CD4-positive, alpha-beta T cell (primary cell): Measurements from ENCODE around the gene ASB10. TPM values are rescaled to one million over a fixed set of nuclear protein-coding genes. Genes with fewer than 3 reads are reported as not detected.

Experiments
- ATAC-seq: fragments of 200-7000 bp; cut with Tn5 transposase; one replicate; pipeline ENCODE4 v1.10.0; 2022; ENCODE audit warnings: mild to moderate bottlenecking; ENCODE audit not compliant: poor library complexity
- CTCF ChIA-PET: fragments of 350-600 bp; sonication (Branson Sonifier 250); formaldehyde crosslinking; loops from one replicate; lab custom pipeline; 2021; ENCODE audit warnings: antibody characterized with exemption, inconsistent platforms; lab: Charles Lee
- POLR2A ChIA-PET: fragments of 350-600 bp; sonication (Branson Sonifier 250); formaldehyde crosslinking; loops from one replicate; lab custom pipeline; 2021; ENCODE audit warnings: antibody characterized with exemption, inconsistent platforms; lab: Charles Lee
- DNase-seq, 14 experiments: peaks; one replicate each; pipeline ENCODE4 v3.0.0-alpha.2; 2013 to 2020; ENCODE audit warnings: mixed read lengths in 2 of 14
- H3K27ac ChIP-seq, 2 donors: one replicate each; pipeline versions ENCODE4 v1.5.1 to v1.7.0; 2013; ENCODE audit warnings: low read length in 2 of 2, low read depth in 1 of 2, mild to moderate bottlenecking in 1 of 2
- H3K27me3 ChIP-seq, 2 experiments: 1 replicate in 1 of 2; 2 replicates in 1 of 2; pipeline versions ENCODE4 v1.6.1 to v1.7.0; 2013; ENCODE audit warnings: low read length in 2 of 2, control low read depth in 1 of 2, mild to moderate bottlenecking in 1 of 2, moderate library complexity in 1 of 2; ENCODE audit not compliant: insufficient read depth in 2 of 2, control insufficient read depth in 1 of 2
- H3K36me3 ChIP-seq: one replicate; pipeline ENCODE4 v1.6.1; 2013; ENCODE audit warnings: low read length, control low read depth; ENCODE audit not compliant: insufficient read depth
- H3K4me1 ChIP-seq: one replicate; pipeline ENCODE4 v1.6.1; 2013; ENCODE audit warnings: low read length, control low read depth; ENCODE audit not compliant: insufficient read depth
- H3K4me3 ChIP-seq: one replicate; pipeline ENCODE4 v1.5.1; 2013; ENCODE audit warnings: mild to moderate bottlenecking, low read length, moderate library complexity
- H3K9me3 ChIP-seq, 2 experiments: 1 replicate in 1 of 2; 2 replicates in 1 of 2; pipeline versions ENCODE4 v1.6.1 to v1.7.0; 2013; ENCODE audit warnings: low read length in 2 of 2, mild to moderate bottlenecking in 2 of 2, control low read depth in 1 of 2, moderate library complexity in 1 of 2; ENCODE audit not compliant: control insufficient read depth in 1 of 2, insufficient read depth in 1 of 2
- H3K27ac Mint-ChIP-seq: one replicate; pipeline ENCODE4 v1.8.0; 2020; ENCODE audit warnings: mixed read lengths
- H3K27me3 Mint-ChIP-seq: one replicate; pipeline ENCODE4 v1.8.0; 2021; ENCODE audit warnings: mixed read lengths
- H3K36me3 Mint-ChIP-seq: one replicate; pipeline ENCODE4 v1.8.0; 2021; ENCODE audit warnings: low read depth, mixed read lengths
- H3K4me1 Mint-ChIP-seq: one replicate; pipeline ENCODE4 v1.8.0; 2021; ENCODE audit warnings: low read depth, mixed read lengths
- H3K4me3 Mint-ChIP-seq: one replicate; pipeline ENCODE4 v1.8.0; 2020; ENCODE audit warnings: mild to moderate bottlenecking, mixed read lengths
- H3K9me3 Mint-ChIP-seq: one replicate; pipeline ENCODE4 v1.8.0; 2020; ENCODE audit warnings: mixed read lengths
- CTCF ChIP-seq: fragments of 200-600 bp; IDR thresholded peaks from one replicate; pipeline ENCODE4 v1.8.0; 2022; ENCODE audit warnings: antibody characterized with exemption, mild to moderate bottlenecking
- intact Hi-C, 2 experiments: fragments of 100-400 bp; cut with DNase I in 1 of 2; cut with micrococcal nuclease in 1 of 2; formaldehyde crosslinking; loops; one replicate each; pipeline versions ENCODE4 v1.15.1 to v1.9.0; 2023 to 2025; cut with DNase I, micrococcal nuclease
- total RNA-seq, 174 experiments: library from RNA in 2 of 174; stranded (reverse) in 2 of 174; gene quantifications; one replicate each; pipeline ENCODE4 v1.2.3 and lab custom pipeline; 2021 to 2026

ASB10 gene
- total RNA-seq, 2 experiments from 2014 or later: not detected

- Histone ChIP-seq H3K27ac (no peak overlapping the region), H3K27me3 (peaks cover 13 to 14% of the 10 kb centered on the region in 2 experiments), H3K4me3 (no peak overlapping the region), H3K4me1 (peaks cover 15% of the 10 kb centered on the region), H3K9me3 (peaks cover 0 to 16% of the 10 kb centered on the region in 2 experiments), H3K36me3 (no peaks in the 10 kb centered on the region)
- H3K27me3 Mint-ChIP-seq: peaks cover 58% of the 10 kb centered on the region
- H3K4me1 Mint-ChIP-seq: peaks cover 2% of the 10 kb centered on the region
- POLR2A ChIA-PET: no interaction called here
- no peak overlapping the region for H3K27ac Mint-ChIP-seq
- ATAC-seq (no peak), DNase-seq (peak in 1 of 14 experiments; percentile 24)
- no peak overlapping the region for H3K4me3 Mint-ChIP-seq
- intact Hi-C loops: loop anchor here in 1 of 2 experiments (10.0 kb wide), 1 partner anchor 889 kb away; no protein-coding TSS in a partner anchor
- CTCF ChIA-PET: no interaction called here
- H3K9me3 Mint-ChIP-seq: no peaks in the 10 kb centered on the region
- no peak for TF ChIP-seq CTCF
- no peaks in the 10 kb centered on the region for H3K36me3 Mint-ChIP-seq
These were observed 13.4 kb downstream of the ASB10 start for GRCh38 chr7:151173386-151174245.

GRCh38 chr7:151172273-151173141, 14.5 kb downstream of the ASB10 start:
- Mint-ChIP-seq H3K9me3 (no peaks in the 10 kb centered on the region), H3K4me3 (no peak overlapping the region), H3K27ac (no peak overlapping the region), H3K27me3 (peaks cover 64% of the 10 kb centered on the region), H3K36me3 (no peaks in the 10 kb centered on the region), H3K4me1 (peaks cover 7% of the 10 kb centered on the region)
- H3K4me1 ChIP-seq: peaks cover 23% of the 10 kb centered on the region
- ChIA-PET POLR2A (no interaction called here), CTCF (interaction anchor here (0.9 to 1.0 kb wide), 2 partner anchors 10 to 15 kb away, joined by 4 read pairs; no protein-coding TSS in a partner anchor)
- peaks cover 18 to 21% of the 10 kb centered on the region in 2 experiments for H3K27me3 ChIP-seq
- H3K4me3 ChIP-seq: no peak overlapping the region
- H3K27ac ChIP-seq: no peak overlapping the region
- DNase-seq: peak; percentile 58 to 92 (median 75)
- TF ChIP-seq CTCF: peak; percentile 100
- peaks cover 0 to 16% of the 10 kb centered on the region in 2 experiments for H3K9me3 ChIP-seq
- peak; percentile 86 for ATAC-seq
- intact Hi-C loops: loop anchor here (1.0 to 10.0 kb wide), 3 partner anchors 48 to 888 kb away; no protein-coding TSS in a partner anchor
- no peaks in the 10 kb centered on the region for H3K36me3 ChIP-seq

- Mint-ChIP-seq H3K36me3 (no peaks in the 10 kb centered on the region), H3K4me3 (peak overlapping the region; percentile 80), H3K27me3 (peaks cover 46% of the 10 kb centered on the region), H3K9me3 (no peaks in the 10 kb centered on the region), H3K4me1 (peaks cover 13% of the 10 kb centered on the region), H3K27ac (no peak overlapping the region)
- DNase-seq (no peak), ATAC-seq (no peak)
- no peaks in the 10 kb centered on the region for H3K36me3 ChIP-seq
- no peak for TF ChIP-seq CTCF
- no peak overlapping the region for H3K27ac ChIP-seq
- ChIA-PET POLR2A (no interaction called here), CTCF (interaction anchor here (1.0 to 1.3 kb wide), 3 partner anchors 38 to 75 kb away, joined by 3 to 4 read pairs (median 3); no protein-coding TSS in a partner anchor)
- H3K27me3 ChIP-seq: peaks cover 38 to 42% of the 10 kb centered on the region in 2 experiments
- H3K4me3 ChIP-seq: no peak overlapping the region
- intact Hi-C loops: loop anchor here (2.0 to 10.0 kb wide), 3 partner anchors 76 to 134 kb away; partner anchors contain the start of gene SMARCD3 (in 2 of the 2)
- peaks cover 27% of the 10 kb centered on the region for H3K4me1 ChIP-seq
- H3K9me3 ChIP-seq: no peaks in the 10 kb centered on the region
These were observed 18.3 kb downstream of the ASB10 start for GRCh38 chr7:151168787-151169162.
